ENCODE measurements around the gene RASGRP3. TPM values are rescaled to one million over a fixed set of nuclear protein-coding genes. Genes with fewer than 3 reads are reported as not detected.
A peak's percentile ranks its signal among the peaks of the same experiment; 100 is the strongest.

The RASGRP3 gene
- polyA plus RNA-seq, 1 of the 3 experiments (the other 2 are of a cell fraction), result 72.5 TPM

- TF ChIP-seq USF1 (IDR thresholded peaks at IDR 0.05; ENCODE audit: borderline replicate concordance, low read depth) (peak; percentile 45; the same call in 1 of the 2 replicates), SIN3A (IDR thresholded peaks at IDR 0.05; ENCODE audit: borderline replicate concordance, low read depth, low read length) (no peak), SMC3 (IDR thresholded peaks at IDR 0.05; ENCODE audit: low read depth, low read length) (no peak)
- TF ChIP-seq, protein P1, sequence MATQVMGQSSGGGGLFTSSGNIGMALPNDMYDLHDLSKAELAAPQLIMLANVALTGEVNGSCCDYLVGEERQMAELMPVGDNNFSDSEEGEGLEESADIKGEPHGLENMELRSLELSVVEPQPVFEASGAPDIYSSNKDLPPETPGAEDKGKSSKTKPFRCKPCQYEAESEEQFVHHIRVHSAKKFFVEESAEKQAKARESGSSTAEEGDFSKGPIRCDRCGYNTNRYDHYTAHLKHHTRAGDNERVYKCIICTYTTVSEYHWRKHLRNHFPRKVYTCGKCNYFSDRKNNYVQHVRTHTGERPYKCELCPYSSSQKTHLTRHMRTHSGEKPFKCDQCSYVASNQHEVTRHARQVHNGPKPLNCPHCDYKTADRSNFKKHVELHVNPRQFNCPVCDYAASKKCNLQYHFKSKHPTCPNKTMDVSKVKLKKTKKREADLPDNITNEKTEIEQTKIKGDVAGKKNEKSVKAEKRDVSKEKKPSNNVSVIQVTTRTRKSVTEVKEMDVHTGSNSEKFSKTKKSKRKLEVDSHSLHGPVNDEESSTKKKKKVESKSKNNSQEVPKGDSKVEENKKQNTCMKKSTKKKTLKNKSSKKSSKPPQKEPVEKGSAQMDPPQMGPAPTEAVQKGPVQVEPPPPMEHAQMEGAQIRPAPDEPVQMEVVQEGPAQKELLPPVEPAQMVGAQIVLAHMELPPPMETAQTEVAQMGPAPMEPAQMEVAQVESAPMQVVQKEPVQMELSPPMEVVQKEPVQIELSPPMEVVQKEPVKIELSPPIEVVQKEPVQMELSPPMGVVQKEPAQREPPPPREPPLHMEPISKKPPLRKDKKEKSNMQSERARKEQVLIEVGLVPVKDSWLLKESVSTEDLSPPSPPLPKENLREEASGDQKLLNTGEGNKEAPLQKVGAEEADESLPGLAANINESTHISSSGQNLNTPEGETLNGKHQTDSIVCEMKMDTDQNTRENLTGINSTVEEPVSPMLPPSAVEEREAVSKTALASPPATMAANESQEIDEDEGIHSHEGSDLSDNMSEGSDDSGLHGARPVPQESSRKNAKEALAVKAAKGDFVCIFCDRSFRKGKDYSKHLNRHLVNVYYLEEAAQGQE (IDR thresholded peaks at IDR 0.05; ENCODE audit: low read depth, low read length), result no peak
- TF ChIP-seq, protein P2, sequence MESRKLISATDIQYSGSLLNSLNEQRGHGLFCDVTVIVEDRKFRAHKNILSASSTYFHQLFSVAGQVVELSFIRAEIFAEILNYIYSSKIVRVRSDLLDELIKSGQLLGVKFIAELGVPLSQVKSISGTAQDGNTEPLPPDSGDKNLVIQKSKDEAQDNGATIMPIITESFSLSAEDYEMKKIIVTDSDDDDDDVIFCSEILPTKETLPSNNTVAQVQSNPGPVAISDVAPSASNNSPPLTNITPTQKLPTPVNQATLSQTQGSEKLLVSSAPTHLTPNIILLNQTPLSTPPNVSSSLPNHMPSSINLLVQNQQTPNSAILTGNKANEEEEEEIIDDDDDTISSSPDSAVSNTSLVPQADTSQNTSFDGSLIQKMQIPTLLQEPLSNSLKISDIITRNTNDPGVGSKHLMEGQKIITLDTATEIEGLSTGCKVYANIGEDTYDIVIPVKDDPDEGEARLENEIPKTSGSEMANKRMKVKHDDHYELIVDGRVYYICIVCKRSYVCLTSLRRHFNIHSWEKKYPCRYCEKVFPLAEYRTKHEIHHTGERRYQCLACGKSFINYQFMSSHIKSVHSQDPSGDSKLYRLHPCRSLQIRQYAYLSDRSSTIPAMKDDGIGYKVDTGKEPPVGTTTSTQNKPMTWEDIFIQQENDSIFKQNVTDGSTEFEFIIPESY (IDR thresholded peaks at IDR 0.05; ENCODE audit: borderline replicate concordance, low read depth), result no peak
Measured at GRCh38 chr2:33535421-33535820, 59.0 kb downstream of the RASGRP3 start (continued).

DNA sequence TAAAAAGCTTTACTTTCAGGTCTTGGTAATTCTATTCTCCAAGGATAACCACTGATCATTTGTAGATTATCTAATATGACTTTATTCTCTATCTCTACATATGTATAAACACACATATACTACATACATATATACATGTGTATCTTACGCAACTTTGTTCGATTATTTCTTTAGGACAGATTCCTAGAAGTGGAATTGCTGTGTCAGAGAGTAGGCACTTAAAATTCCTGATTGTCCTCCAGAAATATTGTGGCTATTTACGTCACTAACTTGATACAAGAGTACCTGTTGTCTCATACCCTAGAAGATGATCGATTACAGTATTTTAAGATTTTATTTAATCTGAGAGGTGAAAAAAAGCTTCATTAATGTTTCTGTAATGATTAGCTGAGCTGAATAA is 64.8 kb downstream of the RASGRP3 start:
- no peaks in the 10 kb centered on the region for H3K79me2 ChIP-seq (ENCODE audit: insufficient read depth)
- H3K9me2 ChIP-seq, result no peaks in the 10 kb centered on the region
- H3F3A ChIP-seq (replicated peaks; ENCODE audit: insufficient read depth), result peaks cover 3% of the 10 kb centered on the region
- no peak for DNase-seq
- no peaks in the 10 kb centered on the region for H3K27me3 ChIP-seq (ENCODE audit: insufficient read depth)
- POLR2A ChIA-PET, result no interaction called here
- no peak overlapping the region for H3K4me2 ChIP-seq
- H3K4me3 ChIP-seq (ENCODE audit: low read depth in 2 of 2, low read length in 1 of 2), result no peak overlapping the region
- H3K9me3 ChIP-seq, result no peaks in the 10 kb centered on the region
- H2AFZ ChIP-seq (ENCODE audit: low read depth), result no peak overlapping the region
- TF ChIP-seq, protein P3, sequence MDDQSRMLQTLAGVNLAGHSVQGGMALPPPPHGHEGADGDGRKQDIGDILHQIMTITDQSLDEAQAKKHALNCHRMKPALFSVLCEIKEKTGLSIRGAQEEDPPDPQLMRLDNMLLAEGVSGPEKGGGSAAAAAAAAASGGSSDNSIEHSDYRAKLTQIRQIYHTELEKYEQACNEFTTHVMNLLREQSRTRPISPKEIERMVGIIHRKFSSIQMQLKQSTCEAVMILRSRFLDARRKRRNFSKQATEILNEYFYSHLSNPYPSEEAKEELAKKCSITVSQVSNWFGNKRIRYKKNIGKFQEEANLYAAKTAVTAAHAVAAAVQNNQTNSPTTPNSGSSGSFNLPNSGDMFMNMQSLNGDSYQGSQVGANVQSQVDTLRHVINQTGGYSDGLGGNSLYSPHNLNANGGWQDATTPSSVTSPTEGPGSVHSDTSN (IDR thresholded peaks at IDR 0.05), result no peak
- TF ChIP-seq MXI1 (IDR thresholded peaks at IDR 0.05; ENCODE audit: low read depth, low read length), result no peak
- no peak for TF ChIP-seq IRF3 (IDR thresholded peaks at IDR 0.05; ENCODE audit: low read depth, low read length)
- TF ChIP-seq, protein P1 (IDR thresholded peaks at IDR 0.05; ENCODE audit: low read depth, low read length), result no peak
- TF ChIP-seq GABPA (IDR thresholded peaks at IDR 0.05; ENCODE audit: low read depth), result no peak
- no peak for TF ChIP-seq TCF12 (IDR thresholded peaks at IDR 0.05)
- TF ChIP-seq JUND (IDR thresholded peaks at IDR 0.05), result no peak
- TF ChIP-seq, protein P2 (IDR thresholded peaks at IDR 0.05; ENCODE audit: borderline replicate concordance, low read depth), result no peak
- TF ChIP-seq FOXJ3 (CRISPR knock-in tag; IDR thresholded peaks at IDR 0.05), result no peak
- TF ChIP-seq USF1 (IDR thresholded peaks at IDR 0.05; ENCODE audit: borderline replicate concordance, low read depth), result no peak
- TF ChIP-seq SIN3A (IDR thresholded peaks at IDR 0.05; ENCODE audit: borderline replicate concordance, low read depth, low read length), result no peak
- no peaks in the 10 kb centered on the region for H3K4me1 ChIP-seq (ENCODE audit: control insufficient read depth in 1 of 2, insufficient read depth in 2 of 2, low read depth in 1 of 2, low read length in 1 of 2)
- CTCF ChIA-PET, result interaction anchor here (1.3 to 1.5 kb wide), 2 partner anchors 41 to 51 kb away, joined by 3 read pairs; no protein-coding TSS in a partner anchor
- H3K36me3 ChIP-seq (replicated peaks in 1 of 2; ENCODE audit: control insufficient read depth in 1 of 2, insufficient read depth in 2 of 2, low read length in 1 of 2), result no peaks in the 10 kb centered on the region
- H4K20me1 ChIP-seq (ENCODE audit: insufficient read depth), result no peaks in the 10 kb centered on the region
- H3K27ac ChIP-seq (ENCODE audit: low read depth in 2 of 2, low read length in 1 of 2), result no peak overlapping the region
- 52% methylated on average over 4 of the region's 4 CpGs for WGBS (ENCODE audit: low lambda C conversion rate)
- no peak overlapping the region for H3K9ac ChIP-seq

Data from SK-N-SH (cell line).